ENCODE data around the gene PPM1D.

DNA sequence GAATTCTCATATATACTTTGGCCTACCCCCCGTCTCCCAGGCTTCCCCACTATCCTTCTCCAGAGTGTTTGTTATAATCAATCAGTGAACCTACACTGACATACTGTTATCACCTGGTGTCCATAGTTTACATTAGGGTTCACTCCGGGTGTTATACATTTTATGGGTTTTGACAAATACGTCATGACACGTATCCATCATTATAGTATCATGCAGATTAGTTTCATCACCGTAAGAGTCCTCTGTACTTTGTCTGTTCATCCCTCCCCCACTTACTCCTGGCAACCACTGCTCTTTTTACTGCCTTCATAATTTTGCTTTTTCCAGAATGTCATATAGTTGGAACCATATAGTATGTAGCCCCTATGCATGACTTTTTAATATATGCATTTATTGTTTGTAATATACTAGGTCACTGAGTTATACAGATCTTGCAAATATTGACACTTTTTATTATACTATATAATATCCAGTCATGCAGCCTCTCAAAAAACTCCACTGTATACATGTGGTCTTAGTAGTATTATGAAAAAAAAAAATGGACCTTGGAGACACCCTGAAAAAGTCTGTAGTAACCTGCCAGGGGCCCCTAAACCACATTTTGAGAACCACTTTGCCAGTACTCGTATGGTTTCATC is 28.4 kb downstream of the PPM1D start:
- TF ChIP-seq, protein P1, sequence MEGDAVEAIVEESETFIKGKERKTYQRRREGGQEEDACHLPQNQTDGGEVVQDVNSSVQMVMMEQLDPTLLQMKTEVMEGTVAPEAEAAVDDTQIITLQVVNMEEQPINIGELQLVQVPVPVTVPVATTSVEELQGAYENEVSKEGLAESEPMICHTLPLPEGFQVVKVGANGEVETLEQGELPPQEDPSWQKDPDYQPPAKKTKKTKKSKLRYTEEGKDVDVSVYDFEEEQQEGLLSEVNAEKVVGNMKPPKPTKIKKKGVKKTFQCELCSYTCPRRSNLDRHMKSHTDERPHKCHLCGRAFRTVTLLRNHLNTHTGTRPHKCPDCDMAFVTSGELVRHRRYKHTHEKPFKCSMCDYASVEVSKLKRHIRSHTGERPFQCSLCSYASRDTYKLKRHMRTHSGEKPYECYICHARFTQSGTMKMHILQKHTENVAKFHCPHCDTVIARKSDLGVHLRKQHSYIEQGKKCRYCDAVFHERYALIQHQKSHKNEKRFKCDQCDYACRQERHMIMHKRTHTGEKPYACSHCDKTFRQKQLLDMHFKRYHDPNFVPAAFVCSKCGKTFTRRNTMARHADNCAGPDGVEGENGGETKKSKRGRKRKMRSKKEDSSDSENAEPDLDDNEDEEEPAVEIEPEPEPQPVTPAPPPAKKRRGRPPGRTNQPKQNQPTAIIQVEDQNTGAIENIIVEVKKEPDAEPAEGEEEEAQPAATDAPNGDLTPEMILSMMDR (IDR thresholded peaks at IDR 0.05): no peak
- TF ChIP-seq EZH2 (IDR thresholded peaks at IDR 0.05; ENCODE audit: borderline replicate concordance, insufficient read depth, low read depth, low read length, poor library complexity, severe bottlenecking): no peak
